ENCODE results near the gene WDR31. TPM values are rescaled to one million over a fixed set of nuclear protein-coding genes. Genes with fewer than 3 reads are reported as not detected.

The WDR31 gene
- total and polyA plus RNA-seq, 2 of the 4 experiments (the other 2 are of a cell fraction) = 0.29 to 0.36 TPM

GRCh38 chr9:113306566-113306965, 33.5 kb downstream of the WDR31 start:
- intact Hi-C loops (cut with micrococcal nuclease) (no loop called here), in situ Hi-C loops (cut with MboI; ENCODE audit: low sequenced_read_pairs) (loop anchor here (10.0 kb wide), 1 partner anchor 348 kb away; no protein-coding TSS in a partner anchor), dilution Hi-C loops (cut with HindIII; ENCODE audit: low sequenced_read_pairs, unreplicated experiment) (no loop called here)
- Histone ChIP-seq H3K9me3 (ENCODE audit: control insufficient read depth, insufficient read depth, low read length) (no peaks in the 10 kb centered on the region), H3K4me1 (ENCODE audit: control insufficient read depth, insufficient read depth, low read length) (no peaks in the 10 kb centered on the region), H3K4me3 (ENCODE audit: insufficient read depth, low read depth, low read length) (no peak overlapping the region), H3K4ac (ENCODE audit: low read depth, low read length) (no peak overlapping the region), H3K27ac (ENCODE audit: insufficient read depth, low read length) (no peak overlapping the region), H2BK20ac (ENCODE audit: low read depth, low read length) (no peak overlapping the region), H4K91ac (ENCODE audit: insufficient read depth, low read depth, low read length) (no peak overlapping the region), H2BK120ac (ENCODE audit: low read depth, low read length) (no peak overlapping the region), H3K36me3 (ENCODE audit: control insufficient read depth, insufficient read depth, low read length) (no peaks in the 10 kb centered on the region), H3K56ac (ENCODE audit: extremely low read depth, insufficient read depth, low read length) (no peak overlapping the region), H4K5ac (ENCODE audit: low read depth, low read length) (no peak overlapping the region), H3K18ac (ENCODE audit: low read depth, low read length) (no peak overlapping the region), H3K27me3 (ENCODE audit: control insufficient read depth, insufficient read depth, low read length) (peaks cover 21% of the 10 kb centered on the region), H3K4me2 (ENCODE audit: low read depth, low read length) (no peak overlapping the region), H3K9me1 (ENCODE audit: insufficient read depth, low read length) (no peaks in the 10 kb centered on the region), H2BK15ac (ENCODE audit: low read depth, low read length) (no peak overlapping the region), H4K20me1 (ENCODE audit: insufficient read depth, low read length) (no peaks in the 10 kb centered on the region), H2AK9ac (replicated peaks; ENCODE audit: low read depth, low read length, poor library complexity) (no peak overlapping the region), H3K14ac (replicated peaks; ENCODE audit: low read depth, low read length) (no peak overlapping the region), H3K23ac (ENCODE audit: low read depth, low read length) (no peak overlapping the region), H2AK5ac (ENCODE audit: low read depth, low read length) (no peak overlapping the region), H3K79me1 (ENCODE audit: low read depth in 1 of 2, low read length in 2 of 2) (no peaks in the 10 kb centered on the region), H3K9ac (ENCODE audit: low read depth, low read length) (no peak overlapping the region), H2BK5ac (ENCODE audit: low read depth, low read length, poor library complexity, severe bottlenecking) (no peak overlapping the region), H2AFZ (replicated peaks; ENCODE audit: low read length, poor library complexity) (no peak overlapping the region), H4K8ac (ENCODE audit: low read depth in 2 of 2, low read length in 2 of 2) (no peak overlapping the region)
- BruUV-seq (replicated peaks) = no TSS peak
- DNase-seq (no peak), ATAC-seq (ENCODE audit: low read depth) (no peak)
- no peak for TF ChIP-seq MXI1 (IDR thresholded peaks at IDR 0.05; ENCODE audit: borderline replicate concordance, low read depth, low read length)
- TF ChIP-seq RCOR1 (IDR thresholded peaks at IDR 0.05; ENCODE audit: insufficient replicate concordance, low read length) = no peak
- no peak for TF ChIP-seq POLR2A (IDR thresholded peaks at IDR 0.05; ENCODE audit: low read depth, low read length)
- TF ChIP-seq CHD1 (IDR thresholded peaks at IDR 0.05; ENCODE audit: low read depth, low read length) = no peak
- TF ChIP-seq USF2 (IDR thresholded peaks at IDR 0.05; ENCODE audit: low read depth, low read length) = no peak
- no peak for TF ChIP-seq SMC3 (IDR thresholded peaks at IDR 0.05; ENCODE audit: low read depth, low read length)
- TF ChIP-seq NFE2L2 (IDR thresholded peaks at IDR 0.05; ENCODE audit: low read depth, low read length) = no peak
- TF ChIP-seq MAFK (IDR thresholded peaks at IDR 0.05; ENCODE audit: low read depth, low read length) = no peak
- no peak for TF ChIP-seq BHLHE40 (IDR thresholded peaks at IDR 0.05; ENCODE audit: low read depth, low read length)
- TF ChIP-seq RFX5 (IDR thresholded peaks at IDR 0.05; ENCODE audit: low read depth, low read length) = no peak
- TF ChIP-seq CEBPB (IDR thresholded peaks at IDR 0.05; ENCODE audit: low read depth, low read length) = no peak
- no peak for TF ChIP-seq FOS (IDR thresholded peaks at IDR 0.05; ENCODE audit: low read depth, low read length)
- no peak for TF ChIP-seq RAD21 (IDR thresholded peaks at IDR 0.05; ENCODE audit: low read length)
- TF ChIP-seq MAZ (IDR thresholded peaks at IDR 0.05; ENCODE audit: borderline replicate concordance, low read depth, low read length) = no peak
- TF ChIP-seq ELK1 (IDR thresholded peaks at IDR 0.05; ENCODE audit: borderline replicate concordance, low read depth, low read length) = no peak
- no peak for TF ChIP-seq CTCF (conservative IDR thresholded peaks at IDR 0.05; ENCODE audit: low read depth, low read length)
- POLR2A ChIA-PET (ENCODE audit: unreplicated experiment) = no interaction called here
- CTCF ChIA-PET = no interaction called here
- no CpG with 5 or more reads among the region's 1 CpG for WGBS, 2 experiments (ENCODE audit: extremely low coverage in 2 of 2, insufficient read length in 1 of 2)

Measured in IMR-90 (cell line).